ENCODE measurements around the gene GSK3A.
A peak's percentile ranks its signal among the peaks of the same experiment; 100 is the strongest.

The GSK3A gene

GRCh38 chr19:42220751-42221097 lies 21.7 kb downstream of the GSK3A start:
- no peak for TF ChIP-seq CTCF (IDR thresholded peaks at IDR 0.05; ENCODE audit: insufficient read depth, low read length, missing control alignments)
- no peak for DNase-seq (ENCODE audit: low read depth, low spot score)
- H3K4me3 ChIP-seq (ENCODE audit: low read depth, low read length), result peak overlapping the region; percentile 84
- CTCF ChIA-PET, result interaction anchor here (0.8 to 8.8 kb wide), 11 partner anchors 13 to 139 kb away, joined by 3 to 78 read pairs (median 5); partner anchors contain the start of gene POU2F2
- POLR2A ChIA-PET, result interaction anchor here (1.7 kb wide), 1 partner anchor 9 kb away, joined by 8 read pairs; no protein-coding TSS in a partner anchor

- CTCF ChIA-PET, result interaction anchor here (0.5 to 8.8 kb wide), 10 partner anchors 8 to 138 kb away, joined by 3 to 78 read pairs (median 5); partner anchors contain the start of gene POU2F2
- peak; percentile 80 for DNase-seq (ENCODE audit: low read depth, low spot score)
- peak within 1 kb of the TSS; percentile 84 for H3K4me3 ChIP-seq (ENCODE audit: low read depth, low read length)
- no peak for TF ChIP-seq CTCF (IDR thresholded peaks at IDR 0.05; ENCODE audit: insufficient read depth, low read length, missing control alignments)
- POLR2A ChIA-PET, result interaction anchor here (0.7 to 1.7 kb wide), 3 partner anchors 8 to 12 kb away, joined by 3 to 8 read pairs (median 4); no protein-coding TSS in a partner anchor
Measured at GRCh38 chr19:42219812-42220750, 22.3 kb downstream of the GSK3A start, which contains the start of gene ZNF526. TSS of gene ZNF526 (plus strand) at chr19:42220312. CDS start at chr19:42224404, 4,092 bp downstream.

GRCh38 chr19:42217520-42218437 lies 24.6 kb downstream of the GSK3A start, which contains the start of gene DEDD2:
TSS of gene DEDD2 (minus strand) at chr19:42217677. CDS start at chr19:42217007, 670 bp downstream.
- CTCF ChIA-PET, result interaction anchor here (1.9 to 8.8 kb wide), 4 partner anchors 10 to 106 kb away, joined by 8 to 78 read pairs (median 11); partner anchors contain the start of gene POU2F2
- DNase-seq (ENCODE audit: low read depth, low spot score), result peak; percentile 90
- H3K4me3 ChIP-seq (ENCODE audit: low read depth, low read length), result peak within 1 kb of the TSS; percentile 96
- POLR2A ChIA-PET, result interaction anchor here (0.6 to 1.2 kb wide), 4 partner anchors 9 to 104 kb away, joined by 3 to 4 read pairs (median 4); no protein-coding TSS in a partner anchor
- no peak for TF ChIP-seq CTCF (IDR thresholded peaks at IDR 0.05; ENCODE audit: insufficient read depth, low read length, missing control alignments)

GRCh38 chr19:42216653-42217519 lies 25.5 kb downstream of the GSK3A start:
- no peak for DNase-seq (ENCODE audit: low read depth, low spot score)
- TF ChIP-seq CTCF (IDR thresholded peaks at IDR 0.05; ENCODE audit: insufficient read depth, low read length, missing control alignments), result no peak
- peak overlapping the region; percentile 96 for H3K4me3 ChIP-seq (ENCODE audit: low read depth, low read length)
- ChIA-PET CTCF (interaction anchor here (0.8 to 8.8 kb wide), 8 partner anchors 9 to 105 kb away, joined by 3 to 78 read pairs (median 6); partner anchors contain the start of gene POU2F2), POLR2A (interaction anchor here (1.1 to 1.2 kb wide), 2 partner anchors 11 to 103 kb away, joined by 3 to 4 read pairs; no protein-coding TSS in a partner anchor)

GRCh38 chr19:42214810-42215485 lies 27.5 kb downstream of the GSK3A start:
- ChIA-PET CTCF (interaction anchor here (1.2 to 8.8 kb wide), 6 partner anchors 9 to 206 kb away, joined by 3 to 78 read pairs (median 7); partner anchors contain the start of gene POU2F2), POLR2A (no interaction called here)
- DNase-seq (ENCODE audit: low read depth, low spot score), result no peak
- H3K4me3 ChIP-seq (ENCODE audit: low read depth, low read length), result no peak overlapping the region
- no peak for TF ChIP-seq CTCF (IDR thresholded peaks at IDR 0.05; ENCODE audit: insufficient read depth, low read length, missing control alignments)
